ENCODE measurements around the gene HLCS.
A peak's percentile ranks its signal among the peaks of the same experiment; 100 is the strongest.

HLCS gene

DNA sequence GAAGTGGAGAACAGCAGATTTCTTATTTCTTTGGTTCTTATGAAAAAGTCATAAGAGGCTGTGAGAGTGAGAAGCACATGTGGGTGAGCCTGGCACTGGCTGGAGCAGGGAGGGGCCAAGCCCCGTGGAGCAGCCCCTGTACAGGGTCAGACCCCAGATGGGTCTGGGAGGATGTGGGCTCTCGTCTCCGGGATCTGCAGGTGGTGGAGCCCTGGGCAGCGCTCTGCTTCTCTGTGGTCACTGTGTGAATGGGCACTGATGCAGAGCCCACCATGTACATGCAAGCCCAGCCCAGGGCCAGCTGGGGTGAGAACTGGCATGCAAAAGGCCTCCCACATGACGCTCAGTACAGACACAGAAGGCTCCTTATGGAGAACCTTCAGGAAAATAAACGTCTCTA lies 200.0 kb downstream of the HLCS start:
- no peak for DNase-seq

DNA sequence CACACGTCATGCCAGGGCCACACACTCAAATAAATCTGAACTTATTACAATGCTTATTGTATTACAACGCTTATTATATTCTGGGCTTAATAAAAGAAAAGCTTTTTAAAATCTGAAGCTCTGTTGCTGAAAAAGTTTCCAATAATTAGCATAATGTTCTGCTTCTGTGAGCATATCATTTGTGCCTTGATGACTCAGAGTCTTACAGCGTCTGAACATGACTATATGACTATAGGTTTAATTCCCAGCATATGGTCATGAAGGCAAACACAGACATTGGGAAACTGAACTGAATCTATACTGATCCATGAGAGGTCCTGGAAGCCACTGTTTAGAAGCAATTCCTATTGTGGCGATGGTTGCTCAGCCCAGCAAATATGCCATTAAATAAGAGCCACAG lies 201.2 kb downstream of the HLCS start:
- DNase-seq = peak; percentile 66

DNA sequence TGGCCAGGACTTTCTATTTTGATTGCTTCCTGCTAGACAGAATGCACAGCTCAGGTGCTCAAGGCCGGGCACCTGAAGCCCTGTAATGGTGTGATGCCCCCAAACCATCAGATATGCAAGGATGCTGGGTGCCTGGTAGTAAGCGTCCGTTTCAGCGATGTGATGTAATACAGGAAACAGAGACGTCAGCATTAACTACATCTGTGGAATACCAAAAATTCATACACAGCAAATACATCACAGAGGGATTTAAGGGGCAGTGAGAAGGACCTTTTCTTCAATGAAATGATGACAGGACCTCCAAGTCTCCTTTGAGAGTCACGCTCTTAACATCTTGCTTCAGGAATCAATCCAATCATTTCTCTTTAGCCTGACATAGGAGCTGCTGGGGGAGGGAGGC lies 203.2 kb downstream of the HLCS start:
- no peak for DNase-seq

DNA sequence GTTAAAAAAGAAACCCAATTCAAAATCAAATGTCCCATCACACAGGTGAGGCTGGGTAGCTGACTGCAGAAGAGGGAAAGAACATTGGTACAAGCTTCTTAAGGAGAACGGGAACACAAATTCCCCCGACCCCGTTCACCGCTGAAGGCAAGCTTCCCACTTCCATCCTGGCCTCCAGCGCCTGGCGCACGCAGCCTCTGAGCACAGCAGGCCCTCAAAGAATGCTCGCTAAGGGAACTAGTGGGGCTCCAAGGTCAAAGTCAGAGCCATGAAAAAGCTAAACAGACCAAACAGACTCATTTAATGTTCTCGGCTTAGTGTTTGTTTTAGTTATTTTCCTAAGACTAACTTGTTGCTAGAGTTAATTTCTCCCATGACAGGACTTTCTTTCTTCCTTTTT lies 203.8 kb downstream of the HLCS start:
- DNase-seq = no peak

DNA sequence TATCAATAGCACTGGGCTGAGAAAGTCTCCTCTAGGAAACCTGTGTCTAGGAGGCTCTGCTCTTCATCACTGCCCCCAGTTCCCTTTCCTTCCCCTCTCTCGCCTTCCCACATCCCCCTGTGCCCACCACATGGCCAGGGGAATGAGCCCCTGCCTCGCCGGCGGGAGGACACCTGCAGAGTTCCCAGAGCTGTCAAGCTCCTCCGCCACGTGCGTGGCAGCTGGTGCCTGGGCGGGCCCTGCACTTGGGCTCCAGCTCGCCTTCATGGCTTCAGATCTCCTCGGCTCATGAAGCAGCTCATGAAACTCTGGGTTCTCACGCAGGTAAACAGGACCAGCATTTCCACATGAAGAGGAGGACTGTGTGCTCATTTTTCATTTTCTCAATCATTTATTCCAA lies 204.8 kb downstream of the HLCS start:
- no peak for DNase-seq

DNA sequence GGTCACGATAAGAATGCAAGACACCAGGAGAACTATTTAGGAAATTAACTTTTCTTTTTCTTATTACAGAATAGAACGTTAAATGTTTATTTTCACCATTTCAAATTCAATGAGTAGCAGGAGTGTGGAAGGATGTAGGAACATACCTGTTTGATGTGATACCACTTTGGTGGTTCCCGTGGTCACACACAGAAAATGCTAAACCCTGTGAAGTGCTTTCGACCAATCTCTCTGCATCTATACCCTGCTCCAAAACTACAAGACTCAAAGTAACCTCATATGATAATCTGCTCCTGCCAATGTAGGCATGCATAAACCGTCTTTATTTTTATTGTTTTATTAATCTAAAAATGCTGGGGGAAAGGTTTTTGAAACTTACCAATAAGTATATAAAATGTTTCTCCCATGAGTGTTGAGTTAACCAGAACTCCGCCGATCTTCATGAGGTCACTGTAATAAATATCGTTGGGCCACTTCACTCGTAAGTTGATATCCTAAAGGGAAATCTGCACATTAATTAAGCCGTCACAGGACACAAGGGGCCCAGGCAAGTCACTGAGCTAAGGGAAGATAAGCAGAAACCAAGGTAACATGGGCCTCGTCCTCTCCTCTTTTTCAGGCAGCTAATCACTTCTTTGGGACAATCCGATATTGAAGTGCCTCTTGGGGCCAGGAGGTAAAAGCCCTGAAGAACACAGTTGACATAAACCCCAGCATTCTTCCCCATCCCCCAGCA lies 207.0 kb downstream of the HLCS start:
- no peak for DNase-seq

DNA sequence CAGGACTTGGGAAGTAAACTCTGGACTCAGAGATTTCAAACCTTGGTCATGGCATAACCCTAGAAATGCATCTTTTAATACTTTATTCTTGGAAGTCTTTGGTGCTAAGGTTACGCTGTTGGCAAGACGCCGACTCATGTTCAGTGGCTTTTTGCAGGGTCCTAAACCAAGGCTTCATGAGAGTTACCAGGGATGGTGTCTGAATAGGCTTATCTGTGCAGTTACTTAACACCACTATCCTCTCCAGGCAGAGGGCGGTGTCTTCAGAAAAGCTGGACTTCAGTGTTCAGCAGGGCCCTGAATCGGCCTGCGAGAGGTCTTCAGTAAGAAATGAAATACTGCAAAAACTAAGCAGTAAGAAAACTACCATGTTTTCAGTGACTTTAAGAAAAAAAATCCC lies 209.3 kb downstream of the HLCS start:
- DNase-seq = no peak

DNA sequence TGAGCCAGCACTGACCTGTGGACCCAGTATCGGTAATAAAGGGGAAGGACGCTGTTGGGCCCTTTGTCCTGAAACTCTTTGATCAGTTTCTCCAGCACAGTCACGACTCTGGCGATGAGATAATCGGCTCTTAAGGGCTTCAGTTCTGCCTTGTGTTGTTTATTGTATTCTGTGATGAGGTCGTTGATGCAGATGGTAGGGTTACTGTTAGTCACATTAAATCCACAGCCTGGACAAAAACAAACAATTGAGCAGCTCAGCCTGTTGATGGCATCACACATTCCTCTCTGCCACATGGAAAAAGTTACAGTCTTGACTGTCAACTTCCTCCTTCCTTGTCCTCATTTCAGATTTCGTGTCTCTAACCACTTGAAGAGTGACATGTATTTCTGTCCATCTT lies 209.9 kb downstream of the HLCS start:
- no peak for DNase-seq

DNA sequence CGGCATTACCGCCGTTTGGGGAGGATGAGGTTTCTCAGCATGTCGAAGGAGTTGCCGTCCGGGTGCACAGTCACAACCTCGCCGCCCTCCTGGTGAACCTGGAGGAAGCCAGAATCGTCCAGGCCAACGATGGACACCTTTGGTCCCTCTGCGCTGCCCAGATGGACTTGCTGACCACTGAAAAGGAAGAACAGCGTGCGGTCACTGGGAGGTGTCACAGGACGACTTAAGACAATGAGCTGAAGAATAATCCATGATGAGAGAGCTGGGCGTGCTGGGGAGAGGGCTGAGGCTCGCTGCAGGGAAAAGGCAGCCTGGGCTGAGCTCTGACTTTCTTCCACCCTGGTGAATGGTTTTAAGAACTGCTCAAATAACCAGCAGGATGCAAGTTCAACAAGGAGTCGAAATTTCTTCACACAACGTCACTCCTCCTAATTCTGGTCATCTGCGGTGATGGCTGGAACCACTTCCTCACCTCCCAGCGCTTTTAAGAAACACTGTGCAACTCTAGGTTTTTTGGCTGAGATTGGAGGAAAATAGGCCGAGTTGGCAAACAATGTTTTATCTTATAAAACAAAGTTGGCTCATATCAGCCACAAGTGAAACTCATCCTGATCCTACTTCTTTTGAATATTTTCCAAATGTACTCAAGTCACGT lies 212.1 kb downstream of the HLCS start:
- DNase-seq = no peak

DNA sequence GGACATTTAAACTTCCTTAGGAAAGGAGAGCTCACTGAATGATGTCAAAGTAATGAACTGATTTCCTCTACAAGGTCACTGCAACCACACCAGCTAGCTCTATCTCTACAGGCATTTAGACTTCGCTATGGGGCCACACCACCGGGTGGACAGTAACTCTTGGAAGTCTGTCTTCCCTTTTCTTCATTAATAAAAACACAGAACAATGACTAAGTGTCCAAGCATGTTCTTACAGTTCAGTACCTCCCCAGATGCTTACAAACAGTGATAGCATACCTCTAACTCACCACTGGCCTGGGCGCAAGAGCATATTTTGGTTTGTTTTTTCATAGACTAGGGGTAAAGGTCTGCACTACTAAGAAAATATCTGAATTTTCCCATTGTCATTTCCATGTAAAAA lies 212.9 kb downstream of the HLCS start:
- DNase-seq = peak; percentile 71

DNA sequence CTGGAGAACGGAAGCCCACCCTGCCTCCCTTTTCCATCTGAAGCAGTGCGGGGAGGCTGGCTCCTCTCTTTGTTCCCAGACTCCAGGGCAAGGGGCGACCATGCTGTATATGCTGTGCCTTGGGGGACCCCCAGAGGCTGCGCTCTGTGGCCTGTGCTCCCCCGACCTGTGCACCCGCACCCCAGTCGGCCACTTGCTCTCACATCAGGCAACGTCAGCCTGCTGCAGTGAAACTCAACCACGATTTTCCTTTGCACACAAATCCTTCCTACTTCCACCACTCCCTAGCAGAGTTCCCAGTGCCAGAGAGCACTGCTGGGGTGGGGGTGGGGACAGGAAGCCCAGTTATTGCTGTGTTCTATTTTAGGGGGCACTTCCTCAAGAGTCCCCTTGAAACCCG lies 215.1 kb downstream of the HLCS start:
- DNase-seq = no peak

DNA sequence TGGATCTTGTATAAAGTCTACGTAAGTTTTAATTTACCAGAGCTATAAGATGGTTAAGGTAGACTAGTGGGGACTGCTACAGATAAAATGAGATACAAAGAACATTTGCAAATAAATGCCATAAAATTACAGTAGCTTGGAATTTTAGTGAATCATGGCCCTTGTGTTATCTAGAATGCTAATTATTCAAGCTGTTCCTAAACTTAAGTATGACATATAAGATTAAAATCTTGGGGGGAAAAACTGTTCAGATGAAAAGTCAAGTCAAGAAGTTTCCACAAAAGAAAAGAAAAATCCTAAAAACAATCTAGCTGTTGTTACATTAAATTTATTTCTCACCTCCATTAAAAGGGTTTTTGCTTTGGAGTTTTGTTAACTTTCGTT lies 215.9 kb downstream of the HLCS start:
- no peak for DNase-seq

DNA sequence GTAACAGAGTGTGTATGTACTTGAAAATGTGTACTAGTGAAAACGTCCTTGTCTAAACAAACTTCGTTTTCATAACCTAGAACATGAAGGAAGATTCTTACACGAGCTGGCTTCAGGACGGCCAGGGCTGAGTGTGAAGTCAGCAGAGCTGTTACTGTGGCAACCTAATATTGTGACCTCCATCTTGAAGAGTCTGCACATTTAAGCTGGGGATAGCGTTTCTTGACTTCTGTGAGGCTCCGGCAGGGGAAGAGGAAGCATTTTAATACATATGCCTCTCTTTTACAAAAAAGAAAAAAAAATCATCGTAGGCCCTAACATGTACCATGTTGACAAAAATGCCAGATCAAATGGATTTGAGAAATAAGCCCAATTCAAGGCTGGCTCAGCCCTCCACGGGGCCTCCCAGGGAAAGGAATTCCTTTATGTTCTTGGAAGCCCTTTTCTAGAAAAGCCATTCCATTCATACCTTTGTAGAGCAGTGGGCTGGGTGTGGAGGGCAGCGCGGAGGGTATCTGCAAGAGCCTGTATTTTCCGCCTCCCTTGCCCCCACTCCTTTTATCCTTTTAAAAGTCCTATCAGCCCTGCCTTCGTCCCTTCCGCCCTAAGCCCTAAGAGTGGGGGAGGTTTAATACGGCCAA lies 216.4 kb downstream of the HLCS start:
- peak; percentile 40 for DNase-seq

DNA sequence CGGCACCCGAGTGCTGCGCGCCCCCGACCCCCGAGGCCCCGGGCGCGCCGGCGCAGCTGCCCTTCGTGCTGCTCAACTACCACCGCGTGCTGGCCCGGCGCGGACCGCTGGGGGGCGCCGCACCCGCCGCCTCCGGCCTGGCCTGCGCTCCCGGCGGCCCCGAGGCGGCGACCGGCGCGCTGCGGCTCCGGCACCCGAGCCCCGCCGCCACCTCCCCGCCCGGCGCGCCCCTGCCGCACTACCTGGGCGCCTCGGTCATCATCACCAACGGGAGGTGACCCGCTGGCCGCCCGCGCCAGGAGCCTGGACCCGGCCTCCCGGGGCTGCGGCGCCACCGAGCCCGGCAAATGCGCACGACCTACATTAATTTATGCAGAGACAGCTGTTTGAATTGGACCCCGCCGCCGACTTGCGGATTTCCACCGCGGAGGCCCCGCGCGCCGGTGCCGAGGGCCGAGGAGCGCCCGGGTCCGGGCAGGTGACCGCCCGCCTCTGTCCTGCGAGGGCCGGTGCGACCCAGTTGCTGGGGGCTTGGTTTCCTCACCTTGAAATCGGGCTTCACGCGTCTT lies 218.6 kb downstream of the HLCS start:
- DNase-seq = peak; percentile 28

DNA sequence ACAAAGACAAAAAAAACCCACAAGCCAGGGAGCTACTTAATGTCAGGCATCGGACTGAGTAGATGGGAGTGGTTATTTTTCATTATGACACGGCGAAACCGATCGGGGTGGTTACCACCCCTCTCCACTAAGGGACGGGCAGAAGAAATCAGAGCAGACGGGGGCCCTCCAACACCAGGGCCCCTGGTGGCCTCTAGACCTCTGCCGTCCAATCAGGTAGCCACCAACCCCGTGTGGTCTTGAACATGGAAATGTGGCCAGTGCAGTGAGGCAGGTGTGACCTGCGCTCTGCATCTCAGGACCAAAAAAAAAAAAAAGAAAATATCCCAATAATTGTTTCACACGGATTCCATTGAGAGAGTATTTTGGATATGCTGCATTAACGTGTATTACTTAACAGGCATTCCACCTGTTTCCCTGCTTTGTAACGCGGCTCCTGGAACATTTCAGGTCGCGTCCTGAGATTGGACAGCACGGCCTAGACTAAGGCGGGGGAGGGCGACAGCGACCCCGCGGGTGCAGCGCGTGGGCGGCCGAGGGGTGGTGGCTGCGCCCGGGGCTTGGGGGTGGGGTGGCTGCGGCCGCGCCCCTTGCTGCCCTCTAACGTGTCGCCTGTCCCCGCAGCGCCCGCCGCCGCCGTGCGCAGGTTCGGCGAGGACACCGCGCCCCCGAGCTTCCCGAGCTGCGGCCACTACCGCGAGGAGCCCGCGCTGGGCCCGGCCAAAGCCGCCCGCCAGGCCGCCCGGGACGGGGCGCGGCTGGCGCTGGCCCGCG lies 219.2 kb downstream of the HLCS start:
- no peak for DNase-seq

DNA sequence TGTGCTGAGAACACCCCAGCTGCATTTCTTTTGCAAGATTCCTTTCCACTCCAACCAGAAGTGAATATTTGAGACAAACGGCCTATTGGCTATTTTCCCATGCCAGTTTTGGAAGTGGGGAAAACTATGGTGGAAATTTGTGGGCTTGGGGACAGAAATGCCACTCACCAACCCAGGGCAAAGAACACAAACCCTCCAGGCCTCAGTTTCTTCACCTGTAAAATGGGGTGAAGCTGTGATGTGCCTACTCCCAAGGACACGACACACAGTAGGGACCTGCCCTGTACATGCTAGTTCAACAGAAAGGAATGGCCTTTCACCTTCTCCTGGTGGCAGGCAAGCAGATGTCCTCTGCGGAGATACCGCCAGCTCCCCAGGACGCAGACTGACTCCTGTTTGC lies 221.0 kb downstream of the HLCS start:
- no peak for DNase-seq

DNA sequence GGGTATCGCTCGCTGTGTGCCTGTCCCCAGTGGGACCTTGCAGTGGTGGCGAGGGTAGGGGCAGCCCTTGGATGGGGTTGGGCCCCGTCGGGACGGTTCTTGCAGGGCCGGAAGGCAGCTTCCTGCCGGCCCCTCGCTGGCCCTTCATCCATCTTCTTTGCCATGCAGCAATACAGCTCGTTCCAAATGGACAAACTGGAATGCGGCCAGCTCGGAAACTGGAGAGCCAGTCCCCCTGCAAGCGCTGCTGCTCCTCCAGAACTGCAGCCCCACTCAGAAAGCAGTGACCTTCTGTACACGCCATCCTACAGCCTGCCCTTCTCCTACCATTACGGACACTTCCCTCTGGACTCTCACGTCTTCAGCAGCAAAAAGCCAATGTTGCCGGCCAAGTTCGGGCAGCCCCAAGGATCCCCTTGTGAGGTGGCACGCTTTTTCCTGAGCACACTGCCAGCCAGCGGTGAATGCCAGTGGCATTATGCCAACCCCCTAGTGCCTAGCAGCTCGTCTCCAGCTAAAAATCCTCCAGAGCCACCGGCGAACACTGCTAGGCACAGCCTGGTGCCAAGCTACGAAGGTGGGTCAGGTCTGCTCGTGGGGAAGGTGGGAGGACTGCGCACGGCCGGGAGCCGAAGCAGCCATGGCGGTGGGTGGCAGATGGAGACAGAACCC lies 221.8 kb downstream of the HLCS start:
- no peak for DNase-seq

DNA sequence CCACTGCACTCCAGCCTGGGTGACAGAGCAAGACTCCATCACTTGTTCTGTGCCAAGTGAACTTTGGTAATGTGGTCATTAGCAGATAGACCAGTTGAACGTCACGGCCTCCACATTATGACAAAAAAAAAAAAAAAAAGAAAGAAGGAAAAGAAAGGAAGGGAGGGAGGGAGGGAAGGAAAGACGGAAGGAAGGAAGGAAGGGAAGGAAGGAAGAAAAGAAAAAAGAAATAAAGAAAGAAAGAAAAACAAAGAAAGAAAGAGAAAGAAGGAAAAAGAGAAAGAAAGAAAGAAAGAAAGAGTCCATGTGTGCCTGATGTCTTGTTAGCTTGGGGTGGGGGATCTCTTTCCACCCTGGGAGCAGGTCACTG lies 222.3 kb downstream of the HLCS start:
- no peak for DNase-seq

DNA sequence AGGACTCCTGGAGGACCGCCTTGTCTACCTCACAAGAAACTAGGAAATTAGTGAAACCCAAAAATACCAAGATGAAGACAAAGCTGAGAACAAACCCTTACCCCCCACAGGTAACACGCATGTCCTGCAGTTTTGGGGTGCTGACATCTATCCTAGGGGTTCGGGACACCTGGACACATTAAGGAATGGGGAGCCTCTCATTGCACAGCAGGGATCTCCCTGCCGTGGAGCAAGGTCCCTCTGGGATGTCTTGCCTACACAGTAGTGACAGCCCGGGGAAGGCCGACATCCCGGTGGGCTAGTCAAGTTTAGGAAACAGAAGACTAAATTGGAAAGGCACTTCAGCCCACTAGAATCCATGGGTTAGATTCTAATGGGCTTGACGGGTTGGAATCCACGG lies 223.0 kb downstream of the HLCS start:
- no peak for DNase-seq

DNA sequence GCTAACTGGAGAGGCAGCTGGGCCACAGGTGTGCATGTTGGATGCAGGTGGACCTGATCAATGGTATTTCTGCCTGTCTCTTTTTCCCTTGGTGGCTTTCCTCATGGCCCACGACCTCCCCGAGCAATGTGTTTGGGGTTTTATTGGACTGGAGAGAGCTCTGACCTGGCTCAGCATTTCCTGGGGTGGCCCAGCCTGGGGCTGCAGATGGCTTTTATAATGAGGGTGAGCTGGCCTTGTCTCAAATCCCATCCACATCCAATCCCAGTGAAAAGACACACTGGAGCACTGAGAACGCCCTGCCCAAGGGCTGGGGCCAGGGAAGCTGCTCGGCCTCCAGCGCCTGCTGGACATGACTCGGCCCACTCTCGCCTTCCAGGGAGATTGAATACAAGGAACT lies 223.5 kb downstream of the HLCS start:
- DNase-seq = no peak

DNA sequence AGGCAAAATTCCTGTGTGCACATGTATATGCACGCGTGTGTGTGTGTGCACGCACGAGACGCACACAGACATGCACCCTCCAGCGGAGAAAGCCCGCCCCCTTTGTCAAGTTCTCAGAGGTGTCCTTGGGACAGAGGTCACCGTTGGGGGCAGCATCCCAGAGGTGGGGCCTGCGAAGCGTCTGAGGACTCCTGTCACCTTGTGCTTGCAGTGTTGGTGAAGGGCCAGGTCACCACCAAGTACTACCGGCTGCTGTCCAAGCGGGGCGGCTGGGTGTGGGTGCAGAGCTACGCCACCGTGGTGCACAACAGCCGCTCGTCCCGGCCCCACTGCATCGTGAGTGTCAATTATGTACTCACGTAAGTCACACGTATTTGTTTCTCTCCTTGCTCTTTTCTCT lies 225.0 kb downstream of the HLCS start:
- DNase-seq = no peak

DNA sequence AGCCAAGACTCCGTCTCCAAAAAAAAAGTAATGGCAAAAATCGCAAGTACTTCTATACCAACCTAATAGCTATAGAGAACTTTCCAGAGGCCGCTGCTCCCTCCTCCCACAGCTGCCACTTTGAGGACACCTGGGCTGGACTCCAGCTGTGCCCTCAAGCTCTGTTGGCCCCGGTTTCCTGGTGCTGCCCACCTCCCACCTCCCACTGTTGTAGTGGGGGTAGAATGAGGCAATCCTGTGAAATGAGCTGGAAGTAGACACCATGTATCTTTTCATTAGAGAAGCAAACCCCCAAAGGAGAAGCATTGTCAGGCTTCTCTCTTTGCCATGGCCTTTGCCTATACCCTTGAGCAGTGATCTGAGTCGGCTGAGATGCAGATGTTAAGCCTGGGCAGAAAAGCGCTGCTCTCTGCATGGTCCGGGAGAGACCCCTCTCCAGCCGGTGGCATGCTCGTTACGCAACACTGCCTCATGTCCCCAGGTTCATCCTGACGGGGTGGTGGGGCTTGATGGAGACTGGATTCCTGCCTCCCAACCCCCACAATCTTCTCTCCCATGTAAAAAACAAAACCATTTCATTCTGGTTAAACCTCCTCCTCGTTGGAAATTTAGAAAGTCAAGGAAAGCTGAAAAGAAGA lies 227.9 kb downstream of the HLCS start:
- no peak for DNase-seq

All from fibroblast of upper back skin (primary cell).